HG02588 (cell line): ENCODE measurements around the gene URM1.

Experiments used
- ATAC-seq: cut with Tn5 transposase; IDR thresholded peaks from one replicate; pipeline ENCODE4 v1.9.1; 2021; ENCODE audit warnings: mild to moderate bottlenecking, moderate library complexity; ENCODE audit not compliant: unreplicated experiment

Gene URM1

DNA sequence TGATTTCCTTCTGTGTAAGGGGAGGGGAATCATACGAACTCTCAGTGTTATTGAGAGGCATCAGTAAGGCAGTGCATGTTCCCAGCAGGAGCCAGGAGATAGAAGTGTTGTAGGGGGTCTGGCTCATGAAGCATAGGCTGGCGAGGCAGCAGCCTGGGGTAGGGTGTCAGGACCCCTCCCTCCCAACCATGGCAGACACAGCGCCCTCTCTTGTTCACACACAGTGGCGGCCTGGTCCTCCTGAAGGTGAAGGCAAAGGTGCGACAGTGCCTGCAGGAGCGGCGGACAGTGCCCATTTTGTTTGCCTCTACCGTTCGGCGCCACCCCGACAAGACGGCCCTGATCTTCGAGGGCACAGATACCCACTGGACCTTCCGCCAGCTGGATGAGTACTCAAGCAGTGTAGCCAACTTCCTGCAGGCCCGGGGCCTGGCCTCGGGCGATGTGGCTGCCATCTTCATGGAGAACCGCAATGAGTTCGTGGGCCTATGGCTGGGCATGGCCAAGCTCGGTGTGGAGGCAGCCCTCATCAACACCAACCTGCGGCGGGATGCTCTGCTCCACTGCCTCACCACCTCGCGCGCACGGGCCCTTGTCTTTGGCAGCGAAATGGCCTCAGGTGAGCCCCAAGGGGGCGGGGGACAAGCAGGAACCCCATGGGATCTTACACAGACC, 26.1 kb upstream of the URM1 start:
- ATAC-seq, result no peak

DNA sequence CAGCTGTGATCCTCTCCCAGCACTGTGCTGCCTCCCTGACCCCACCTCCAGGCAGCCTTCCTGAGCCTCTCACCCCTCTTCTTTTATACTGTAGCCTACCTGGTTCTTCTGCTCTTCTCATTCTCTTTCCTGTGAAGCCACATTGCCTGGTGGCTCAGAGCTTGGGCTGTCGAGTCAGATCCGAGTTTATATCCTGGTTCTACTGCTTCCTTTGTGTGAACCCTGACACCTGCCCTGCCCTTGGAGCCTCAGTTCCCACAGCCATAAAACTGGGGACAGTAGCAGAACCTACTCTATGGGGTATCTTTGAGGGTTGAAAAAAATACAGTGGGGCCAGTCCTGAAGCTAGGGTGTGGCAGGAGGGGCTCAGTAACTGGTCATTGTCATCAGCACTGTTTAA, 22.0 kb upstream of the URM1 start:
- ATAC-seq, result no peak

DNA sequence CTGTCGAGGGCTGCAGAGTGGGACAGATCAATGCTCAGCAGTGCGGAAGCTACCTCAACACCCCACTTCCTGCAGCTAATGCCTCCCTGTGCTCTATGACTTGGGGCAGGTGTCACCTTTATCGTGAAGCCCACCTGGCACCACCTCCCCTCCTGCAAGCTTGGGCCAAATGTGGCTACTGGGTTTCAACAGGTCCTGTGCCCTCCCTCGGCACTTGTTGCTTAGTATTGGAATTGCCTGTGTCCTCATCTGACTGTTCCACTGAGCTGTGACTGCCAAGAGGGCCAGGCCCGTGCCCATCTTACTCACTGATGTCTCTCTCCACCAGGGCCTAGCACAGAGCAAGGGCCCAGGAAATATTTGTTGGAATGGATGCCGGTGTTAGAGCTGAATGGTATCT, 21.4 kb upstream of the URM1 start:
- ATAC-seq, result no peak

DNA sequence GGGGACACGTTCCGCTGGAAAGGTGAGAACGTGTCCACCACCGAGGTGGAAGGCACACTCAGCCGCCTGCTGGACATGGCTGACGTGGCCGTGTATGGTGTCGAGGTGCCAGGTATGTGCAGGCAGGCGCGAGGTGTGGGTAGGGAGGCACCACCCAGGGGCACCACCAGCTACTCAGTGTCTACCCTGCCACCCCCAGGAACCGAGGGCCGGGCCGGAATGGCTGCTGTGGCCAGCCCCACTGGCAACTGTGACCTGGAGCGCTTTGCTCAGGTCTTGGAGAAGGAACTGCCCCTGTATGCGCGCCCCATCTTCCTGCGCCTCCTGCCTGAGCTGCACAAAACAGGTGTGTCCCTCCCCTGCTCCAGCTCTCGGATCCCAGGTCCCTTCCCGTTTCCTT, 15.7 kb upstream of the URM1 start:
- no peak for ATAC-seq

DNA sequence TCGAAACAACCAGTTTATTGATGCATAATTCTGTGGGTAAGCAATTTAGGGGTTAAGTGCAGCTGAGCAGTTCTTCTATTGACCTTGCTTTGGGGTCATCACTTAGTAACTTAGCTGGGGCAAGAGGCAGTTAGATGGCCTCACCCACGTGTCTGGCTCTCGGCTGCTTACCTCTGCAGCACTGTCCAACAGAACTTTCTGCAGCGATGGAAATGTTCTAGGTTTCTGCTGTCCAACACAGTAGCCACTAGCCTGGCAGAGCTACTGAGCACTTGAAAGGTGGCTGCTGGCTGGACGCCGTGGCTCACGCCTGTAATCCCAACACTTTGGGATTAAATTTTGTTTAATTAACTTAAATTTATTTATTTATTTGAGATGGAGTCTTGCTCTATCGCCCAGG, 13.1 kb upstream of the URM1 start:
- ATAC-seq, result no peak

- no peak for ATAC-seq
Measured at GRCh38 chr9:128358861-128359260, 12.3 kb upstream of the URM1 start.

DNA sequence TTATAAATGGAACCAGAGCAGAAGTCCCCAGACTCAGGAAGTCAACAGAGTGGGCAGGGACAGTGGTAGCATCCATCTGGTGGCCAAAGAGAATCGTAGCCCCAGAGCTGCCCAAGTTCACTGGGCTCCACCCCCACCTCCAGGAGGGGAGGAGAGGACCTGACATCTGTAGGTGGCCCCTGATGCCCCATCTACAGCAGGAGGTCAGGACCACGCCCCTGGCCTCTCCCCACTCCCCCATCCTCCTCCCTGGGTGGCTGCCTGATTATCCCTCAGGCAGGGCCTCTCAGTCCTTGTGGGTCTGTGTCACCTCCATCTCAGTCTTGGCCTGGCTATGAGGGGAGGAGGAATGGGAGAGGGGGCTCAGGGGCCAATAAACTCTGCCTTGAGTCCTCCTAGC, 10.3 kb upstream of the URM1 start:
- no peak for ATAC-seq

DNA sequence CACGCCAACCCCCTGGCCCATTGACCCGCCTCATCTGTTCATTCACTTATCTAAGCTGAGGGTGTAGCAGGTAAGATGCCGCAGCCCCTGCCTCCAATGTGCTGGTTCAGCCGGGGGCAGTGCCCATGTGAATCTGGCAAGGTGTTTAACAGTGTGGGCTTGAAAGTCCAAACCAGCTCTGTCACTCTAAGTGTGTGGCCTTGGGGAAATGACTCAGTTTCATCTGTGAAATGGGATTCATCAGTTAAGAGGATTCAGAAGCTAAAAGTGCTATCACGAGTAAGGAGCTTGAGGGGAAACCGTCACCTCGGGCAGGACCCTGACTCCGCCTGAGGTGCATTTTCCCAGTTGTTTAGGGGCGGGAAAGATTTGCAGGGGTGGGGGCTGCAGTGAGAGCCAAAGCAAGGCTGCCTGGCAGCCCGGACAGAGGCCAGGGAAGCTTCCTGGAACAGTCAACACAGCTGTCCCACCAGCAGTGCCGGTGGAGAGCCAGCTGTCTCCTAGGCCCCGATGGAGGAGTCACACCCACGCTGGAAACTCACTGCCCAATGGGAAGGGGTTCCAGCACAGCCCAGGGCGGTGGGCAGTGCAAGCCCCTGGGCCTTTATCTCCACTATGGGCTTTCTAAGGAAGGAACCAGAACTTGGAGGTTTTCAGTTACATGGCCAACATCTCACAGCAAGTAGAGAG, 9.7 kb upstream of the URM1 start:
- no peak for ATAC-seq

DNA sequence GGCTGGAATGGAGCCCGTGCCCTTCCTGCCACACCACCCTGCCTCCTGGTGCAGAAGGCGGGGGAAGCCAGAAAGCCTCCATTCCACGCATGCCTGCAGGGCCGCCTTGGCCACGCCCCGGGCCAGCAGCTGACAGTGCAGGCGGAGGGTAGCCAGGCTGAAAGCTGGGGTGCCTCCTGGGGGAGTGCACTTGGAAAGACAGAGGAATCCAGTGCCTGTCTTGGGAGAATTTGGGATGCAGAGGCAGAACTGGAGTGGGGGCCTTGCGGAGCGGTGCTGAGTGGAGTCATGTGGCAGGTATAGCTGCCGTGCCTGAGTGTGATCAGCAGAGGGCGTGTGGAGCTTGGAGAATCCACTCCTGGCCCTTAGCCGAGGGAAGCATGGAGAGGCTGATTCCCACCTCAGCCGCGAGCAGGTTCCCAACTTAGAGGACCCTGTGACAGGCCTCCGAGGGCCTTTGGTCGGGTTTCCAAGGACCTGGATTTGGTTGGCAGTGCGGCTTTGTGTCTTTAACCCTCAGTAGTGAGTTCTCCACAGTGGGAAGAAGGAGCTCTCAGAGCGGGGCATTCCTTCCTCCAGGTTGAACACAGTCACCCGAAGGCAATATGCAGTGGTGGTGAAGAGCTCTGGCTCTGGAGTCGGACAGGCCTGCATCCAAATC, 9.1 kb upstream of the URM1 start:
- peak; percentile 61 for ATAC-seq

GRCh38 chr9:128362774-128363173, 8.4 kb upstream of the URM1 start:
- no peak for ATAC-seq

GRCh38 chr9:128365525-128365924, 5.6 kb upstream of the URM1 start:
- ATAC-seq, result no peak

DNA sequence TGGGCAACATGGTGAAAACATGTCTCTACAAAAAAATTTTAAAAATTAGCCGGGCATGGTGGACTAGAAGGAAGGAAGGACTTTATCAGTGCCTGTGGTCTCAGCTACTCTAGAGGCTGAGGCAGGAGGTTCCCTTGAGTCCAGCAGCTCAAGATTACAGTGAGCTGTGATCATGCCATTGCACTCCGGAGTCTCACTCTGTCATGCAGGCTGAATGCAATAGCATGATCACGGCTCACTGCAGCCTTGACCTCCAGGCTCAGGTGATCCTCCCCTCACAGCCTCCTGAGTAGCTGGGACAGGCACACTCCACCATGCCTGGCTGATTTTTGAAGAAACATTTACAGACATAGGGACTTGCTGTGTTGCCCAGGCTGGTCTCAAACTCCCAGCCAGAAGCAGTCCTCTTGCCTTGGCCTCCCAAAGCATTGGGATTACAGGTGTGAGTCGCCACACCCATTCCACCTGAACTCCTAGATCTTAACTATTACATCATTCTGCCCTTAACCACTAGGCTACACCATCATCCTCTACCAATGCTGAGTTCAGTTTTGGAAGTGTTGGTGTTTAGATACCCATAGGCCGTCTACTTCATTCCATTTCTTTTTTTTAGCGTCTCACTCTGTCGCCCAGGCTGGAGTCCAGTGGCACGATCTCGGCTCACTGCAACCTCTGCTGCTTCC, 2.0 kb upstream of the URM1 start:
- ATAC-seq, result no peak

GRCh38 chr9:128370367-128370751, 815 bp upstream of the URM1 start:
- ATAC-seq, result no peak

DNA sequence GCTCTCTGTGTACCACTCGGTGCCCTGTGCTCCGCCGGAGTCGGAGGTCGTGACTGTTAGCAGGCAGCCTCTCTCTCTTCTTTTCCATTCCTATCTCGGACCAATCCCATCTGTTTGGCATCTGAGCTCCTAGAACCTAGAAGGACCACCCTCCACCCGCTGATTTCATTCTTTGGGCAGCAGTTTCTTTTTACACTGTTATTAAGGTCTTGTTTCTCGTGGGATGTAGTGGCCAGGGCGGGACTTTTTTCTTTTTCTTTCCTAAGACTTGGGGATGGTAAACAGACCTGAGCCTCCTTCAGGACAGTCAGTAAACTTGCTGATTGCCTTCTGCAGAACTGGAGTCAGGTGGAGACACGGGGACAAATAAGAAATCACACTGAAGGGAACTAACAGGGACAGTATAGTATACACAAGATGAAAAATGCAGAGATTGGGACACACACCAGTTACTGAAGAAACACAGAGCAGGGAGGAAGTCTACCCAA, 500 bp downstream of the URM1 start:
- ATAC-seq, result no peak

DNA sequence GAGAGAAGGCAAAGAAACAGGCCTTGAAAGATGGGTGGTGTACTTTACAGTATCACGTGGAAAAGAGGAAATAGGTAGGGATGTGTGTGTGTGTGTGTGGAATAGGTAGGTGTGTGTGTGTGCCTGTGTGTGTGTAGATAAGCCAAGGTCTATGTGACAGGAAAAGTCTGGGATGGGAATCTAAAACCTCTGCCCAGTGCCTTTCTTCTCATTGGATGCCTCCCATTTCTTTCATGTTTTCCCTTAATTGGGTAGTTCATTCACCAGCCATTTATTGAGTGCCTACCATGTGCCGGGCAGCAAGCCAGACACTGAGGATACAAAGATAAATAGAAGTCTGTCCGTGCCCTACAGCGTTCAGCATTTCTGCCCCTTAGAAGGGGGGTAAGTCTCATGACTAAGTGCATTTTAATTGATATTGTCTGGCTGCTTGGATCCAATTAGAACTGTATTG, 1.0 kb downstream of the URM1 start:
- no peak for ATAC-seq

- no peak for ATAC-seq
Measured at GRCh38 chr9:128372784-128373183, 1.6 kb downstream of the URM1 start.

DNA sequence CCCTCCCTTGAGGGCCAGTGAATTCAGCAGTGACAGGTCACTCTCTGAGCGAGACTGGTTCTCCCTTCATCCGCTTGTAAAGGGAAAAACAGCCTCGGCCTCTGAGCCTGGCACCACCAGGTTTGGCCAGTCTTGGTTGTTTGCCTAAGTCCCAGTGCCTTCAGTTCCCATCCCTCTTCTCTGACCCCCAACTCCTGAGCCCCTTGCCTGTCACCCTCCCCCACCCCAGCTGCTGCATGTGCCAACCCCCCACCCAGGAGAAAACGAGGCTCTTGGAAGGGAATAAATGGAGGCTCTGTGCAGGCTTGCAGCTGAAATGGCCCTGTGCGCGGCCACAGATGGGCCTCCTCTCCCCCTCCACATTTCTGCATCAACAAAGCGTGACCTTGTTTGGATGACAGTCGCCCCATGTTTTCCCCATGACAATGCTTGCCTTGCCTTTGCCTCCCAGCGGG, 3.1 kb downstream of the URM1 start:
- ATAC-seq, result no peak

DNA sequence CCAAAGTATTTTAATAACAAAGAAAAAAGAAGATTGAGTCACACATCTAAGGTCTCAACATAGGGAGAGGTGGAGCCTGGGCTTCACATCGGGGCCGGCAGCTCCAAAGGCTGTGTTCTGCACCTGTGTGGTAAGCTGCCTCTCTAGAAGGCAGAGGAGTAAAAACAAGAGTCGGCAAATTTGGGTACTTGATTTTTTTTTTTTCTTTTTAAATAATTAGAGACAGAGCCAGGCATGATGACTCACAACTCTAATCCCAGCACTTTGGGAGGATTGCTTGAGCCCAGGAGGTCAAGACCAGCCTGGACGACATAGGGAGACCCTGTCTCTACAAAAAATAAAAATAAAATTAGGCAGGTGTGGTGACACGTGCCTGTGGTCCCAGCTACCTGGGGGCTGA, 4.7 kb downstream of the URM1 start:
- ATAC-seq, result no peak

DNA sequence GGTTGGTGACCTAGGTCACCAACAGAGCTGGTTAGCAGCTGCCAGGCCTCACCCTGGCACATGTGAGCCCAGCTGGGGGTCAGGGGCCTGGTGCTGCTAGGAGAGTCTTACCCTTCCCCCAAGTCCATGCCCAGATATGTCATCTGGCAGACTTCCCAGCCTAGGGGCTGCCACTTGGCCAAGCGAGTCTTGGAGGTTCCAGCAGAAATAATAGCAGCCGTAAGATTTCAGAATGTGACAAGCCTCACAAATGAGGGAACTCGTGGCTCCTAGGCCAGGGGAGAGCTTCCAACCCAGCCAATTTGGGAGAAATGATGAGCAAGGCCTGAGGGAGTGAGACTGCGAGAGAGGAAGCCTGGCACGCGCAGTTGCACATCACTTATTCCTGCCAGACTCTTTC, 11.1 kb downstream of the URM1 start:
- no peak for ATAC-seq

DNA sequence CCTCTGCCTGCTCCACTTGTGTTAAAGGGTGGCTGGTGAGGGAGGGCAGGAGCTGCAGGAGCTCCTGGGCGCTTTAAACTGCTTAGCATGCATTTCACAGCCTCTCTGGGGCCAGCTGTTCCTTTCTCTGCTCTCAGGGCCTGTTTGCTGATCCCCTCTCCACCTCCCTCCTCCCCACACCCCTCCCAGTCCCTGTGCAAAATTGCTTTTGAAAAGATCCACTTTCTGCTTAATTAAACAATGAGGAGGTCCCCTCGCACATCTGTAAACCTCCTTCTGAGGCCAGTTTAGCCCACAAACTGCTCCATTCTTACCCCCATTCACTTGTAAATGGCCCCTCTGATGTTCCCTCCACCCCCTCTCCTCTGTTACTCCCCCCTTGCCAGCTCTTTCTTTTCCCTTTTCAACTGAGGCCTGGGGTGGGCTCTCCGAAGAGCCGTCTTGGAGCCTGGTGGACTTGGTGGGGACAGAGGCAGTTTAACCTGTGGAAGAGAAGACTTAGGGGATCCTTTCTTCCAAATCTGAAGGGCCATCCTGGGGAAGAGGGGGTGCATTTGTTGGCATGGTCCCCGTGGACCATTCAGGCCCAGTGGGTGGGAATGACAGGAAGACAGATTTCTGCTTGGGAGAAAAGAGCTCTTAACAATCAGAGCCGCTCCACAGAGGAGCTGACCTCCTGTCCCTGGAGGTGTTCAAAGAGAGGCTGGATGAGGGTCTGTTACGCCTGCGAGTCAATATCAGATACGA, 12.0 kb downstream of the URM1 start:
- ATAC-seq, result no peak

DNA sequence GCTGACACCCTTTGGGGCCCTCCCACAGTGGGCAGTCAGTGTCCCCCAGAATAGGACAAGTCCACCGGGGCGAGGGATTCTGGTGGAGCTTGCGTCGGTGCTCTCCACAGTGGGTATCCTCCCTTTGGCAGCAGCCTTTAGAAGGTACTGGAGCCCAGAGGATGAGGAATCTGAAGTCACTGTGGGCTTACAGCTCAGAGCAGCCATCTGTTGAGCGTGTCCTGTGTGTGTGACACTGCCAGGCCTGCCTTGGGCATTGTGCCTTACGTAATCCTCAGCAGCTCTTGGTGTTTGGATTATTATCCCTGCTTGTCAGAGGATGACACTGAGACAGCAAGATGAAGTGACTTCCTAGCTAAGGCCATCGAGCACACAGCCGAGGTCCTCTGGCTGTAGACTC, 12.6 kb downstream of the URM1 start:
- no peak for ATAC-seq
